Panc1 (cell line): ENCODE measurements around the gene SYCP3.

Experiments
- POLR2AphosphoS5 ChIP-seq: IDR thresholded peaks from 2 replicates; pipeline ENCODE4 v1.6.1; 2012; ENCODE audit warnings: mild to moderate bottlenecking, low read depth, low read length, moderate library complexity
- REST ChIP-seq, 2 experiments: IDR thresholded peaks; 2 replicates each; pipeline ENCODE4 v1.6.1; 2011 to 2012; ENCODE audit warnings: low read depth in 2 of 2, control low read depth in 1 of 2, low read length in 1 of 2, mild to moderate bottlenecking in 1 of 2, moderate library complexity in 1 of 2; ENCODE audit not compliant: insufficient read depth in 1 of 2
- SIN3A ChIP-seq: IDR thresholded peaks from 2 replicates; pipeline ENCODE4 v1.6.1; 2012; ENCODE audit warnings: low read depth, mild to moderate bottlenecking, low read length, moderate library complexity, borderline replicate concordance; ENCODE audit not compliant: insufficient read depth
- TF ChIP-seq, protein P1 (sequence below): fragments of 450-650 bp; IDR thresholded peaks from 2 replicates; pipeline ENCODE4 v1.5.1; 2017; ENCODE audit warnings: mild to moderate bottlenecking

GRCh38 chr12:101727098-101727497, 12.2 kb downstream of the SYCP3 start:
- TF ChIP-seq, protein P1, sequence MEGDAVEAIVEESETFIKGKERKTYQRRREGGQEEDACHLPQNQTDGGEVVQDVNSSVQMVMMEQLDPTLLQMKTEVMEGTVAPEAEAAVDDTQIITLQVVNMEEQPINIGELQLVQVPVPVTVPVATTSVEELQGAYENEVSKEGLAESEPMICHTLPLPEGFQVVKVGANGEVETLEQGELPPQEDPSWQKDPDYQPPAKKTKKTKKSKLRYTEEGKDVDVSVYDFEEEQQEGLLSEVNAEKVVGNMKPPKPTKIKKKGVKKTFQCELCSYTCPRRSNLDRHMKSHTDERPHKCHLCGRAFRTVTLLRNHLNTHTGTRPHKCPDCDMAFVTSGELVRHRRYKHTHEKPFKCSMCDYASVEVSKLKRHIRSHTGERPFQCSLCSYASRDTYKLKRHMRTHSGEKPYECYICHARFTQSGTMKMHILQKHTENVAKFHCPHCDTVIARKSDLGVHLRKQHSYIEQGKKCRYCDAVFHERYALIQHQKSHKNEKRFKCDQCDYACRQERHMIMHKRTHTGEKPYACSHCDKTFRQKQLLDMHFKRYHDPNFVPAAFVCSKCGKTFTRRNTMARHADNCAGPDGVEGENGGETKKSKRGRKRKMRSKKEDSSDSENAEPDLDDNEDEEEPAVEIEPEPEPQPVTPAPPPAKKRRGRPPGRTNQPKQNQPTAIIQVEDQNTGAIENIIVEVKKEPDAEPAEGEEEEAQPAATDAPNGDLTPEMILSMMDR = no peak
- no peak for TF ChIP-seq POLR2AphosphoS5
- no peak for TF ChIP-seq SIN3A
- no peak for TF ChIP-seq REST (IDR thresholded peaks at IDR 0.05; ENCODE audit: insufficient read depth in 1 of 2, low read depth in 2 of 2, low read length in 1 of 2)
